H1 (cell line): Measurements from ENCODE around the gene PLLP. TPM values are rescaled to one million over a fixed set of nuclear protein-coding genes. Genes with fewer than 3 reads are reported as not detected.
A peak's percentile ranks its signal among the peaks of the same experiment; 100 is the strongest.

Experiments
- CTCF ChIA-PET: fragments of 300-600 bp; sonication (Branson Sonifier 250); formaldehyde crosslinking; loops from one replicate; lab custom pipeline; 2021; ENCODE audit not compliant: partially characterized antibody; lab: Charles Lee
- POLR2A ChIA-PET: fragments of 300-600 bp; sonication (Branson Sonifier 250); formaldehyde crosslinking; loops from one replicate; lab custom pipeline; 2021; ENCODE audit warnings: inconsistent platforms; ENCODE audit not compliant: partially characterized antibody; lab: Charles Lee
- DNase-seq, 2 experiments: peaks; one replicate each; pipeline versions ENCODE4 v3.0.0 to v3.0.0-alpha.2; 2010 to 2022; ENCODE audit warnings: low spot score in 2 of 2, low read depth in 1 of 2, mixed read lengths in 1 of 2
- FAIRE-seq: peaks from 2 replicates; lab custom pipeline; 2011; peaks lifted over from hg19 to GRCh38; lab: Jason Lieb, UNC
- H2AFZ ChIP-seq: 2 replicates; pipeline ENCODE4 v1.8.1; 2012; ENCODE audit warnings: low read length, inconsistent platforms
- H2AK5ac ChIP-seq: 2 replicates; pipeline ENCODE4 v1.6.1; 2013; ENCODE audit warnings: low read depth, low read length
- H2BK120ac ChIP-seq: replicated peaks from 2 replicates; pipeline ENCODE3; 2013; ENCODE audit warnings: low read depth, low read length, inconsistent platforms
- H2BK12ac ChIP-seq: 2 replicates; pipeline ENCODE4 v1.6.1; 2013; ENCODE audit warnings: low read depth, low read length
- H2BK15ac ChIP-seq: 2 replicates; pipeline ENCODE4 v1.6.1; 2013; ENCODE audit warnings: low read length
- H2BK20ac ChIP-seq: 2 replicates; pipeline ENCODE4 v1.6.1; 2013; ENCODE audit warnings: low read length
- H2BK5ac ChIP-seq: 2 replicates; pipeline ENCODE4 v1.6.1; 2013; ENCODE audit warnings: low read depth, low read length
- H3K14ac ChIP-seq: 2 replicates; pipeline ENCODE4 v1.6.1; 2013; ENCODE audit warnings: inconsistent platforms; ENCODE audit not compliant: insufficient read length
- H3K18ac ChIP-seq: 2 replicates; pipeline ENCODE4 v1.6.1; 2013; ENCODE audit warnings: low read length; ENCODE audit errors: extremely low read depth
- H3K23ac ChIP-seq: 2 replicates; pipeline ENCODE4 v1.6.1; 2013; ENCODE audit warnings: inconsistent platforms; ENCODE audit not compliant: insufficient read length
- H3K23me2 ChIP-seq: 2 replicates; pipeline ENCODE4 v1.6.1; 2013; ENCODE audit warnings: low read depth, low read length
- H3K27ac ChIP-seq: 2 replicates; pipeline ENCODE4 v1.6.1; 2011; ENCODE audit warnings: low read depth, low read length, inconsistent platforms
- H3K27me3 ChIP-seq, 4 experiments: replicated peaks in 1 of 4; 1 replicate in 1 of 4; 2 replicates in 3 of 4; pipeline versions ENCODE4 v1.6.1 to v1.8.1; 2011 to 2013; ENCODE audit warnings: low read length in 3 of 4, mild to moderate bottlenecking in 3 of 4, inconsistent platforms in 2 of 4, mixed read lengths in 2 of 4, moderate library complexity in 1 of 4; ENCODE audit not compliant: control insufficient read depth in 3 of 4, insufficient read depth in 3 of 4; ENCODE audit errors: extremely low read depth in 1 of 4
- H3K36me3 ChIP-seq, 4 experiments: 2 replicates each; pipeline versions ENCODE4 v1.6.1 to v1.8.1; 2011 to 2013; ENCODE audit warnings: mild to moderate bottlenecking in 4 of 4, low read length in 3 of 4, moderate library complexity in 2 of 4, control low read depth in 1 of 4, inconsistent platforms in 1 of 4; ENCODE audit not compliant: insufficient read depth in 4 of 4, control insufficient read depth in 2 of 4
- H3K4ac ChIP-seq: replicated peaks from 2 replicates; pipeline ENCODE3; 2013; ENCODE audit warnings: low read length, low read depth, mixed read lengths, inconsistent platforms; ENCODE audit not compliant: insufficient read length
- H3K4me1 ChIP-seq, 4 experiments: replicated peaks in 1 of 4; 1 replicate in 1 of 4; 2 replicates in 3 of 4; pipeline versions ENCODE4 v1.6.1 to v1.8.1; 2011 to 2013; ENCODE audit warnings: low read length in 3 of 4, inconsistent platforms in 2 of 4, mixed read lengths in 1 of 4; ENCODE audit not compliant: insufficient read depth in 4 of 4, control insufficient read depth in 3 of 4
- H3K4me2 ChIP-seq, 2 experiments: 2 replicates each; pipeline versions ENCODE4 v1.6.1 to v1.8.1; 2011 to 2013; ENCODE audit warnings: low read depth in 2 of 2, low read length in 2 of 2, control low read depth in 1 of 2, inconsistent platforms in 1 of 2, mild to moderate bottlenecking in 1 of 2; ENCODE audit not compliant: insufficient read depth in 1 of 2
- H3K4me3 ChIP-seq, 4 experiments: fragments of 200-600, 300-600 bp in 1 of 4; sonication (generic), shearing (Covaris generic), sonication (Bioruptor Twin) in 1 of 4; 2 replicates each; pipeline versions ENCODE4 v1.5.1 to v1.8.1; 2011 to 2016; ENCODE audit warnings: low read length in 4 of 4, low read depth in 3 of 4, control low read depth in 2 of 4, inconsistent platforms in 2 of 4, mild to moderate bottlenecking in 2 of 4, mixed read lengths in 1 of 4, moderate library complexity in 1 of 4; ENCODE audit not compliant: insufficient read depth in 2 of 4; ENCODE audit errors: extremely low read depth in 1 of 4
- H3K56ac ChIP-seq: replicated peaks from 2 replicates; pipeline ENCODE3; 2013; ENCODE audit warnings: low read depth, mild to moderate bottlenecking, mixed read lengths, low read length, inconsistent platforms; ENCODE audit not compliant: insufficient read length
- H3K79me1 ChIP-seq: 2 replicates; pipeline ENCODE4 v1.6.1; 2013; ENCODE audit warnings: low read depth, low read length, control low read depth
- H3K79me2 ChIP-seq, 2 experiments: 2 replicates each; pipeline versions ENCODE4 v1.6.1 to v1.8.1; 2012 to 2013; ENCODE audit warnings: low read length in 2 of 2, mild to moderate bottlenecking in 2 of 2, inconsistent platforms in 1 of 2; ENCODE audit not compliant: insufficient read depth in 2 of 2, control insufficient read depth in 1 of 2
- H3K9ac ChIP-seq, 4 experiments: replicated peaks in 1 of 4; 1 replicate in 1 of 4; 2 replicates in 3 of 4; pipeline versions ENCODE4 v1.6.1 to v1.8.1; 2011 to 2013; ENCODE audit warnings: low read depth in 3 of 4, low read length in 3 of 4, control low read depth in 2 of 4, mild to moderate bottlenecking in 2 of 4, moderate library complexity in 2 of 4, inconsistent platforms in 1 of 4; ENCODE audit errors: extremely low read depth in 1 of 4
- H3K9me3 ChIP-seq, 2 experiments: 2 replicates each; pipeline versions ENCODE4 v1.6.1 to v1.8.1; 2012 to 2013; ENCODE audit warnings: mild to moderate bottlenecking in 2 of 2, moderate library complexity in 2 of 2, control low read depth in 1 of 2, inconsistent platforms in 1 of 2, low read depth in 1 of 2, low read length in 1 of 2, mixed read lengths in 1 of 2; ENCODE audit not compliant: insufficient read depth in 2 of 2
- H4K20me1 ChIP-seq, 2 experiments: replicated peaks in 1 of 2; 2 replicates each; pipeline versions ENCODE3 to v1.8.1; 2011 to 2013; ENCODE audit warnings: inconsistent platforms in 2 of 2, low read length in 2 of 2, mild to moderate bottlenecking in 1 of 2; ENCODE audit not compliant: insufficient read depth in 2 of 2, control insufficient read depth in 1 of 2
- H4K5ac ChIP-seq: 2 replicates; pipeline ENCODE4 v1.6.1; 2013; ENCODE audit warnings: low read length, low read depth, mixed read lengths, inconsistent platforms; ENCODE audit not compliant: insufficient read length
- H4K8ac ChIP-seq: 2 replicates; pipeline ENCODE4 v1.8.0; 2013; ENCODE audit warnings: mild to moderate bottlenecking, moderate library complexity, low read length, inconsistent platforms; ENCODE audit not compliant: insufficient read depth; ENCODE audit errors: extremely low read depth
- H4K91ac ChIP-seq: replicated peaks from 2 replicates; pipeline ENCODE3; 2013; ENCODE audit warnings: low read length, mixed read lengths, inconsistent platforms; ENCODE audit not compliant: insufficient read length
- CREB1 ChIP-seq: IDR thresholded peaks from 2 replicates; pipeline ENCODE4 v1.6.1; 2012; ENCODE audit warnings: inconsistent platforms
- POLR2AphosphoS5 ChIP-seq: IDR thresholded peaks from 2 replicates; pipeline ENCODE4 v1.6.1; 2011; ENCODE audit warnings: low read depth, low read length
- POU5F1 ChIP-seq: IDR thresholded peaks from 2 replicates; pipeline ENCODE4 v1.6.1; 2011; ENCODE audit warnings: low read depth, mild to moderate bottlenecking, low read length, moderate library complexity
- RXRA ChIP-seq: IDR thresholded peaks from 2 replicates; pipeline ENCODE4 v1.6.1; 2011; ENCODE audit warnings: low read depth, mild to moderate bottlenecking, low read length, moderate library complexity; ENCODE audit not compliant: insufficient read depth
- TCF12 ChIP-seq: IDR thresholded peaks from 2 replicates; pipeline ENCODE4 v1.6.1; 2011; ENCODE audit warnings: low read depth, mild to moderate bottlenecking, low read length
- WGBS, 2 experiments: shearing (Covaris generic) in 1 of 2; methylation state at CpG; one replicate each; pipeline versions ENCODE4 v1.1.6 to v1.1.7; 2013 to 2015; ENCODE audit warnings: low lambda C conversion rate in 2 of 2, mixed read lengths in 2 of 2, inconsistent platforms in 1 of 2, low coverage in 1 of 2, missing lambda C conversion rate in 1 of 2; ENCODE audit not compliant: insufficient replicate concordance in 2 of 2, insufficient coverage in 1 of 2, insufficient read length in 1 of 2; ENCODE audit errors: extremely low coverage in 1 of 2, missing lambda C conversion rate in 1 of 2; 5-methylcytosine and 5-hydroxymethylcytosine counted together
- polyA plus RNA-seq, 7 experiments: library from polyadenylated mRNA; depleted of rRNA in 3 of 7; stranded (reverse) in 5 of 7; unstranded in 2 of 7; fragments of >200 nt in 5 of 7; fragments of 200-250 nt in 2 of 7; gene quantifications; 1 replicate in 5 of 7; 2 replicates in 1 of 7; 4 replicates in 1 of 7; pipeline versions ENCODE4 v1.2.1 to v1.2.3, GENCODE V29; 2011 to 2013; ENCODE audit warnings: missing spikeins in 2 of 7, mixed read lengths in 2 of 7
- total RNA-seq: library from RNA; stranded (reverse); fragmentation: NEBNext Ultra II Directional; extraction: Animal tissue kit (Norgen Biotek cat#: 25700); gene quantifications from 2 replicates; pipeline ENCODE4 v1.2.1, GENCODE V29; 2021

PLLP gene
- total and polyA plus RNA-seq, 2 of the 8 experiments (the other 6 are each of a cell fraction or from before 2014, with no cell fraction given): 2.9 to 10.6 TPM

DNA sequence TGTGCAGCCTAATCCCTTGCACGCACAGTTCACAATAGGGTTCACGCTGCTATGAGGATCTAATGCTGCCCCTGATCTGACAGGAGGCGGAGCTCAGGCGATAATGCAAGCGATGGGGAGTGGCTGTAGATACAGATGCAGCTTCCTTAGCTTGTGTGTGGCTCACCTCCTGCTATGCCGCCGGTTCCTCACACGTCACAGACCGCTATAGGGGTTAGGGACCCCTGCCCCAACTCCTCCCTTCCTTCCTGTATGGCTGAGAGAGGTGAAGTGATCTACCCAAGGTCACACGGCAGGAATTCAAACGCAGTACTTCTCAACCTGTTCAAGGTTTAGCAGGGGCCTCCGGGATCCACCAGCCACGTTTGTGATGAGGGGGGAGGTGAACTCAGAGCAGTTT is 13.4 kb upstream of the PLLP start:
- no peaks in the 10 kb centered on the region for H4K20me1 ChIP-seq
- TF ChIP-seq POU5F1 (no peak), CREB1 (peak; percentile 37; the same call in 1 of the 2 replicates), TCF12 (no peak), RXRA (no peak), POLR2AphosphoS5 (peak; percentile 26; the same call in 1 of the 2 replicates)
- DNase-seq (no peak), FAIRE-seq (no peak)
- no peak overlapping the region for H4K8ac ChIP-seq
- no peak overlapping the region for H3K18ac ChIP-seq
- H3K23ac ChIP-seq: no peak overlapping the region
- H3K23me2 ChIP-seq: peaks cover 6% of the 10 kb centered on the region; the same call in 1 of the 2 replicates
- H3K4me2 ChIP-seq: peak overlapping the region in 1 of 2 experiments; percentile 29; a peak in 1 of 4 replicates
- no peak overlapping the region for H2AFZ ChIP-seq
- H3K79me2 ChIP-seq: no peaks in the 10 kb centered on the region
- WGBS, 2 experiments: 55% methylated on average over 13 of the region's 13 CpGs; no CpG with 5 or more reads in 1 of the 2 experiments
- H3K27me3 ChIP-seq: peaks cover 0 to 6% (median 2%) of the 10 kb centered on the region in 4 experiments; a peak in 2 of 7 replicates
- H3K9me3 ChIP-seq: no peaks in the 10 kb centered on the region
- no peak overlapping the region for H3K14ac ChIP-seq
- no peak overlapping the region for H3K27ac ChIP-seq
- H2BK15ac ChIP-seq: no peak overlapping the region
- H3K4me1 ChIP-seq: peaks cover 0 to 5% (median 2%) of the 10 kb centered on the region in 4 experiments; a peak in 3 of 7 replicates
- H3K56ac ChIP-seq: no peak overlapping the region
- peak overlapping the region in 1 of 4 experiments; percentile 9; a peak in 1 of 8 replicates for H3K4me3 ChIP-seq
- ChIA-PET POLR2A (interaction anchor here (5.0 kb wide), 1 partner anchor 120 kb away, joined by 47 read pairs; no protein-coding TSS in a partner anchor), CTCF (interaction anchor here (0.6 to 18.2 kb wide), 3 partner anchors 33 to 236 kb away, joined by 3 to 513 read pairs (median 4); no protein-coding TSS in a partner anchor)
- H4K5ac ChIP-seq: no peak overlapping the region
- no peak overlapping the region for H3K4ac ChIP-seq
- H2BK120ac ChIP-seq: no peak overlapping the region
- no peak overlapping the region for H2BK20ac ChIP-seq
- no peak overlapping the region for H2BK12ac ChIP-seq
- no peak overlapping the region for H3K9ac ChIP-seq
- H3K36me3 ChIP-seq: no peaks in the 10 kb centered on the region
- no peak overlapping the region for H4K91ac ChIP-seq
- no peak overlapping the region for H2AK5ac ChIP-seq
- no peaks in the 10 kb centered on the region for H3K79me1 ChIP-seq
- no peak overlapping the region for H2BK5ac ChIP-seq
